Glomerular endothelial cell (primary cell): Measurements from ENCODE around the gene TMEFF2. TPM values are rescaled to one million over a fixed set of nuclear protein-coding genes. Genes with fewer than 3 reads are reported as not detected.

ENCODE experiments used
- DNase-seq: peaks from one replicate; pipeline ENCODE4 v3.0.0-alpha.2; 2011; ENCODE audit warnings: low read depth, low spot score; ENCODE audit errors: extremely low read depth
- total RNA-seq: library from RNA; depleted of rRNA; stranded (reverse); fragments of >200 nt; gene quantifications from 2 replicates; pipeline ENCODE4 v1.2.3, GENCODE V29; 2015

The TMEFF2 gene
- total RNA-seq, 1 donor from 2014 or later: not detected

GRCh38 chr2:192026059-192026824 lies 168.5 kb downstream of the TMEFF2 start:
- no peak for DNase-seq

DNA sequence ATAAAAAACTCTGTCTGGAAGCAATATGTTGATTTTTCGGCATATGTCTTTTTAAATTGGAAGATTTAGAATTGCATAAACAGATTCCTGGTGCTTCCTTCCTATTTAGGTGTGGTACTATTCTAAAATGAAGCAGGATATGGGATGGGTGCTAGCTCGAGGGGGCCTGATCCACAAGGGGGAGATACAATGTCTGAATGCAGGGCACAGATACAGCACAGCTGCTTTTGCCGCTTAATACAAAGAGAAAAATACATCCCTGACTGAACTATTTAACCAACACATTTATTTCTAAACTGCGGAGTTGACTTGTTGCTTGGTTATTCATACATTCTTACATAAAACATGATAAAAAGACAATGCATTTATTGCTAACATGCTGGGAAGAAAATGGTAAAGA lies 169.1 kb downstream of the TMEFF2 start:
- DNase-seq: no peak

GRCh38 chr2:192023006-192023405 lies 171.7 kb downstream of the TMEFF2 start:
- no peak for DNase-seq

DNA sequence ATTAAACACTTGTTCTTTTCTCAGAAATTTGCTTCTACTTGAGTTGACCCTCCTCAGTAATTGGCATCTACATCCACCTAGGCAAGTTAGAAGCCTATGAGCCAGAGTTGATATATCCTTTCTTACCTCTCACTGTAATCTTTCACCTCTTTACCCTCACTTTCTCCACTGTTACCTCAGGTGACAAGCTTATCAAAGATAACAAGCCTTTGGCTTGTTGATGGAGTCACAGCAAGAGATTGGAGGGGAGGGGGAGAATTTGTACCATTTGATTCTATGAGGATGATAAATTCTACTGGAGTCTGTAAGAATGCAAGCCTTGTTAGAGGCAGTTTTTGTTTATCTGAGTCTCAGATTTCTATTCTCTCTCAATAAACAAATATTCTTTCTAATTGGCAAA lies 176.9 kb downstream of the TMEFF2 start:
- no peak for DNase-seq

DNA sequence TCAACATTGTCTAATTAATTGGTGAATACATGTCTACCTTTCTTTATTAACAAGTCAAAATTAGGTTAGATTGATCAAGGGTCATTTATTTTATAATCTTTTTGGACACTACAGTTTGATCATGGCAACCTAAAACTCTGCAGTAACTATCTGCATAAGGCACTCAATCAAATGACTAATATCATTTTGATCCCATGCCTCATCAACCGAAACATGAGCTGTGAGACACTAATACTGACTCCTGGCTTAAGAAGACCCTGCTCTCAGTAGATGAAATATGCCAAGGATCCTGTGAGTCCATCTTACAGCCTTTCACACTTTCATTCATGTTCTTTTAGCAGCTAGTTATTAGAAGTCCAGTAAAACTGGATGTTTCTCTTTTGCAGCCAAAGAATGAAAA lies 178.5 kb downstream of the TMEFF2 start:
- DNase-seq: no peak

GRCh38 chr2:192013211-192013610 lies 181.5 kb downstream of the TMEFF2 start:
- DNase-seq: no peak

DNA sequence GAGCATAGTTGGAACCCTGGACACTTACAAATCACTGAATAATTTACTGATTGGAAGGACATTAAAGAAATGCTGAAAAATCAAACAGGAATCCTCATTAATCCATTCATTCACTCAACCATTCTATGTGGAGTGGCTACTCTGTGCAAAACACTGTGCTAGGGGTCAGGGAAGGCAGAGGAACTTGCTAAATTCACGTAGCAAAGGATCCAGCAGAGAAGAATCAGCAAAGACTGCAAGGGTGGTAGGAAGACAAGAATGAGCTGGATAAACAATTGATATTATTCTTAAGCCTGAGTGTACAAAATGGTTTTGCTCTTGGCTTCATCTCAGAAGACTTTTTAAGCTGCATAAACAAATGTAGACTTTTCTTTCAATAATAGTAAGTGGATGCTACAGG lies 183.5 kb downstream of the TMEFF2 start:
- DNase-seq: no peak

DNA sequence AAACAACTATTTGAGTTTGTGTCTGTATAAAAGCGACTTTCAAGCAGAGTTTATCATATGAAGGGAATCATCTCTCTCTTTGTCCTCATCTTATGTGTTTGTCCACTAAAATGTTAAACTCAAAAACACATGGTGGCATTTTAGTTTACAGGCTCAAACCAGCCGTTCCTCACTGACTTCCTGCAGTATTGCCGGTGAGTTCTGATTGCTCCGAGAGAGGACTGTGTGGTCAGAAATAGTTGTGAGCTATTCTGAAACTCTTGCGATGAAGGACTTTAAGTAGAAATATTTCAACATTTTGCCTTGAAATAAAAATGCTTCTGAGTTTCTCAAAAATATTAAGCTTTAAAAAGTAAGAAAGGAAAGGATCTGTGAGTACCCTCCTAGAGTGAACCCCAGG lies 184.7 kb downstream of the TMEFF2 start:
- no peak for DNase-seq

GRCh38 chr2:192007581-192008228 lies 187.0 kb downstream of the TMEFF2 start:
- no peak for DNase-seq

- no peak for DNase-seq
Observed at GRCh38 chr2:192005211-192005610, 189.5 kb downstream of the TMEFF2 start.

DNA sequence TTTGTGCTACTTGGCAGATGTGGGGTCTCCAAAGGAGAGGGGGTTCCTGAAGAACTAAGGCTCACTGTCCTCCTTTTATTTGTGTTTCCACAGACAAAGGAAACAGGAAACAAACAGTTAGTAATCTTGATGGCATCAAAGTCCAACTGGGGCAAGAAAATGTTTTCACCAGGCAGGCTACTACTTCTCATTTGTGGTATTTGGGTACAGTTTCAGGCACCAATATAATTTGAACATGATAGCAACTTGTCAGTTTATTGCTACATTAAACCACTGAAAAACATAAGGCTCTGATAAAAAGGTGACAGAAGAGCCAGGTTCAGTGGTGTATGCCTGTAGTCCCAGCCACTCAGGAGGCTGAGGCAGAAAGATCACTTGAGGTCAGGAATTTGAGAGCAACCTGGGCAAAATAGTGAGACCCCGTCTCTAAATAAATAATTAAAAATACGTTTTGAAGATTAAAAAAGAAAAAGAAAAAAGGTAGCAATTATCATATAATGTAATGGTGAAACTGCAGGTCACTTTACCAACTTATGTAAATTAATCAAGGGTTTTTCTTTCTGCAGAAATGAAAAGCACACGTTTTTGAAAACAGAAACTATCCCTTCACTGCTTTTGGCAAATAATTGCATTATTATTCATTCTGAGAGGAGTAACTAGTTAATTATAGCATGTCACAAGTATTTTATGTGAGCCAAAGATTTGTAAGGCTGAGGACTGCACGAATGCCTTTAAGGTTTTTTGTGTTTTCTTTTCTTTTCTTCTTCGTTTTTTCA lies 190.4 kb downstream of the TMEFF2 start:
- DNase-seq: no peak

- DNase-seq: no peak
Observed at GRCh38 chr2:192002418-192002817, 192.3 kb downstream of the TMEFF2 start.

DNA sequence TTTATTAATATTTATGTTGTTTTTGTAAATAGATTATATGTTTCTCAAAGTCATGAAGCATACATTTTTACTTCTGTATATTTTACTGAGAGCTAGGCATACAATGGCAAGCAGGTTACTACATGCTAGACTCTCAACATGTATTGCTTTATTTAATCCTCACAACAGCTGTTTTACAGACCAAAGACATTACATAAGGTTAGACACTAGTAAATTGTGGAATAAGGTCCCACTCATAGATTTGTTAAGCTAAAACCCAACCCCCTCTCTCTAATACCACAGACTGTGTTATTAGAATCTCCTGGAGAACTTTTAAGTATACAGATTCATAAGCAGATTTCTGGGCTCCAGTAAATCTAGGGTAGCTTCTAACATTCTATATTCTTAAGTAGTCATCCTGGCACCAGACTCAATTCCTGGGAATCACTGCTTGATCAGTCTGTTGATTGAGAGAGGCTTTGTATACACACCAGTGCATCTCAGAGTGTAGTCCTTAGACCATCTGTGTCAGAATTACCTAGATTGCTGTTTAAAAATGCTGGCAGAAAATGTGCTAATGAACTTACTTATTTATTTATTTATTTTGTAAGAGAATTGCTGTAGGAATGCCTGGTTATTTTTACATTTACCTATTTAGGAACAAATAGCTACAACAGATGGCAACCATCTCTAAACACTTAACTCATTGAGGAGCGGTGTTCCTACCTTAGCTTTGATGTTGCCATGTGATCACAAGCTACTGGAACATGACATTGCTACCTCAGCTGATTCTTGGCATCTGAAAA lies 194.3 kb downstream of the TMEFF2 start:
- no peak for DNase-seq

- DNase-seq: no peak
Observed at GRCh38 chr2:191999101-191999841, 195.5 kb downstream of the TMEFF2 start.

DNA sequence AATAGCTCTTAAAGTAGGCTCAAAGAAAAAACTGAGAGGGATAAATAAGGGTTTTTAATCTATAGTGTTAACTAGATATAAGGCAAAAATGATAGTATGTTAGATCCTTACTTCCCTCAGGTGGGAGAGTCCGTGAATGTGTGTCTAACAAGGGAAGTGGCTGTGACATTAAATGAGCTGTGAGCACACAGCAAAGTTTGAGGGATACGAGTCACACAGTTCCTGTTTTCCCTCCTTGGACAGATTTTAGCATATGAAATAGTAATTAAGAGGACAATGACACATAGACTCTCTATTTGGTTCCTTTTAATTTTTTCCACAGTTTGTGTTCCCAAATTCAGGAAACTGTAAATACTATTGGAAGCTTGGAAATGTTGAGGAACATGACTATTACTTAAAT lies 199.4 kb downstream of the TMEFF2 start:
- no peak for DNase-seq

- no peak for DNase-seq
Observed at GRCh38 chr2:191994749-191995148, 200.0 kb downstream of the TMEFF2 start.

DNA sequence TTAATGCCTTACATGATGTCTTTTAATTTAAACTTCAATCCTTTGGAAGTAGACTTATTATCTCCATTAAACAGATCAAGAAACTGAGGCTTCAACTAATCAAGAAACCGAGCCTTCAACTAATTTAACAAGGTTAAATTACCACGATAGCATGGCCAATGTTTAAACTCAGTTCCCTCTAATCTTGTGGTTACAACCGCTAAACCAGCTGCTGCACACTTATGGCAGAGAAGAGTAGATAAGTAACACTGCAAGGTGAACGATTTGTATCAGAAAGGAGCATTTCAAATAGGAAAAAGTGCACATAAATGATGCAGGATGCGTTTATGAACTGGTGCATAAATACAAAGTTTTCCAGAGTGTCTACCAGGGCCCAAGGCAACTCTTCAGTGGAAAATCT lies 203.3 kb downstream of the TMEFF2 start:
- DNase-seq: no peak

GRCh38 chr2:191985740-191986139 lies 209.0 kb downstream of the TMEFF2 start:
- DNase-seq: no peak

DNA sequence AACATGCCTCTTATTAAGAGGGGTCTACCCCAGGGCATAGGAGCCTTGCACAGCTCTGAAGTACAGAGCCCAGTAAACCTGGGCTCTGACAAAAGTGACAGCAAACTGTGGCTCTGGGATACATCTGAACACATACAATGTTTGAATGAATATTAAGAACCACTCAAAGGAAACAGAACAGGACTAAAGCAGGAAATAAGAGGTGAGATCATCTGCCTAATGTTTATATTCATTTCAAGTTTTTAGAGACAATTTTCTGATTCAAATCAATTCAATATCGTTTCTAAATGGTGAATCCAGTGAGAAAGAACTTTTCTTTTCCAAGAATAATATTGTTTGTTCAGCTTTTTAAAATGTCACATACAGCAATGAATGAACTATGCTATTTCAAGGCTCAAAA lies 211.1 kb downstream of the TMEFF2 start:
- DNase-seq: no peak

DNA sequence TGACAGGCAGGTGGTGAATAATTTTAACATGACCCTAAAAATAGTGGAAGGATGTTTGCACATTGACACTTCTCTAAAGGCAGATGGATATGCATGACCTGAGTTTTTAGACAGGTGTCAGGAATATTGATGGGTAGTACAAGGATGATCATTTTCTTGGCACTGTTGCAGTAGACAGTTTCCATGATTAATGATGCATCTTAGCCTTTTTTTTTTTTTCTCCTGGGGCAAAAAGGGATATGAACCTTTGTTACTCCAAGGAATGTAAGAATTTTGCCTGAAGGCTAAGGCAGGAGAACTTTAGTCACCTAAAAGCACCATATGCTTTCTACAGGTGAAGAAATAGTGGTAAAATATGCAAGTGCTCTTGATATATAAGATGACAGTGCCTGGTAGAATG lies 211.5 kb downstream of the TMEFF2 start:
- DNase-seq: no peak
